ENCODE results near the gene TGM2.

TGM2 gene

DNA sequence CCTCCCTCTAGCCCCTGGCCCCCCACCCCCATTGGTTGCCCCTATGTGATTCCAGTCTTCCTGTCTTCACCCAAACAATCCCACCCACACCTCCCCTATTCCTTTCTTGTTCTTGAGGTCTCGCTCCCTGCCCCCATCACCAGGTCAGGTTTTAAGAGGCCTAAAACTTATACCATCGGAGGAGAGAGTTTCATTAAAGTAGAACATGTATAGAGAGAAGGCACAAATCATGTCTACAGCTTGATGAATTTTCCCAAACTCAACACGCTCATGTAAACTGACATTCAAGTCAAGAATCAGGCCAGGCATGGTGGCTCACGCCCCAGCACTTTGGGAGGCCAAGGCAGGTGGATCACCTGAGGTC is 44.5 kb downstream of the TGM2 start:
- Mint-ChIP-seq H3K4me3 (no peak overlapping the region), H3K27me3 (no peaks in the 10 kb centered on the region), H3K9me3 (ENCODE audit: low read depth) (no peaks in the 10 kb centered on the region), H3K27ac (no peak overlapping the region), H3K36me3 (peaks cover 2% of the 10 kb centered on the region), H3K4me1 (ENCODE audit: low read depth) (no peaks in the 10 kb centered on the region)

GRCh38 chr20:38119446-38119845 is 45.6 kb downstream of the TGM2 start:
- no peaks in the 10 kb centered on the region for H3K27me3 Mint-ChIP-seq
- no peak overlapping the region for H3K4me3 Mint-ChIP-seq
- H3K9me3 Mint-ChIP-seq (ENCODE audit: low read depth) = no peaks in the 10 kb centered on the region
- H3K27ac Mint-ChIP-seq = no peak overlapping the region
- H3K36me3 Mint-ChIP-seq = peaks cover 2% of the 10 kb centered on the region
- no peaks in the 10 kb centered on the region for H3K4me1 Mint-ChIP-seq (ENCODE audit: low read depth)

- Mint-ChIP-seq H3K27ac (no peak overlapping the region), H3K36me3 (peaks cover 2% of the 10 kb centered on the region), H3K9me3 (ENCODE audit: low read depth) (no peaks in the 10 kb centered on the region), H3K27me3 (no peaks in the 10 kb centered on the region), H3K4me1 (ENCODE audit: low read depth) (no peaks in the 10 kb centered on the region), H3K4me3 (no peak overlapping the region)
Observed at GRCh38 chr20:38117635-38118034, 47.4 kb downstream of the TGM2 start.

DNA sequence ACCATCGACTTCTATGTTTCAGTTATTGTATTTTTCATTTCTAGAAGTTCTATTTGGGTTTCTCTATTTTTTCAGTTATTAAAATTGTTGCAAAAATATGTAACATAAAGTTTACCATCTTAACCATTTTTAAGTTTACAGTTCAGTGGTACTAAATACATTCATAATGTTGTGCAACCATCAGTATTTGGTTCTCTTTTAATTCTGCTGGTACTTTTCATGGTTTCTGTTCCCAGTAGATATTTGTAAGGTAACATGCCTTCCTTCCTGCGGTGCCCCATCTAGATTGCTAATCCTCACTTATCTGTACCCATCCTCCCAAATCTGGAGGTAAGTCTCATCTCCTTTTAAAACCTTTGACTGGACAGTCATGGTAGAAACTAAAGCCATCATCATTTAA is 47.9 kb downstream of the TGM2 start:
- Mint-ChIP-seq H3K9me3 (ENCODE audit: low read depth) (no peaks in the 10 kb centered on the region), H3K36me3 (peaks cover 2% of the 10 kb centered on the region), H3K27me3 (no peaks in the 10 kb centered on the region), H3K4me1 (ENCODE audit: low read depth) (no peaks in the 10 kb centered on the region), H3K4me3 (no peak overlapping the region), H3K27ac (no peak overlapping the region)

- peaks cover 2% of the 10 kb centered on the region for H3K36me3 Mint-ChIP-seq
Observed at GRCh38 chr20:38116409-38117165, 48.5 kb downstream of the TGM2 start.

GRCh38 chr20:38115896-38116295 is 49.2 kb downstream of the TGM2 start:
- H3K4me3 Mint-ChIP-seq = no peak overlapping the region
- H3K9me3 Mint-ChIP-seq (ENCODE audit: low read depth) = no peaks in the 10 kb centered on the region
- no peaks in the 10 kb centered on the region for H3K4me1 Mint-ChIP-seq (ENCODE audit: low read depth)
- peaks cover 2% of the 10 kb centered on the region for H3K36me3 Mint-ChIP-seq
- H3K27me3 Mint-ChIP-seq = peaks cover 1% of the 10 kb centered on the region
- no peak overlapping the region for H3K27ac Mint-ChIP-seq

More at GRCh38 chr20:38116409-38117165, 48.5 kb downstream of the TGM2 start:
- Mint-ChIP-seq H3K4me3 (no peak overlapping the region), H3K4me1 (ENCODE audit: low read depth) (no peaks in the 10 kb centered on the region), H3K27ac (no peak overlapping the region), H3K27me3 (peaks cover 1% of the 10 kb centered on the region), H3K9me3 (ENCODE audit: low read depth) (no peaks in the 10 kb centered on the region)

- no peak overlapping the region for H3K27ac Mint-ChIP-seq
- no peaks in the 10 kb centered on the region for H3K4me1 Mint-ChIP-seq (ENCODE audit: low read depth)
- no peak overlapping the region for H3K4me3 Mint-ChIP-seq
- no peaks in the 10 kb centered on the region for H3K9me3 Mint-ChIP-seq (ENCODE audit: low read depth)
- H3K36me3 Mint-ChIP-seq = peaks cover 2% of the 10 kb centered on the region
- H3K27me3 Mint-ChIP-seq = peaks cover 1% of the 10 kb centered on the region
Observed at GRCh38 chr20:38115205-38115604, 49.9 kb downstream of the TGM2 start.

- Mint-ChIP-seq H3K9me3 (ENCODE audit: low read depth) (no peaks in the 10 kb centered on the region), H3K4me3 (no peak overlapping the region)
Observed at GRCh38 chr20:38114353-38114791, 50.7 kb downstream of the TGM2 start.

GRCh38 chr20:38113401-38114325 is 51.4 kb downstream of the TGM2 start:
- Mint-ChIP-seq H3K36me3 (no peaks in the 10 kb centered on the region), H3K27me3 (peaks cover 1% of the 10 kb centered on the region), H3K4me3 (no peak overlapping the region), H3K27ac (no peak overlapping the region), H3K4me1 (ENCODE audit: low read depth) (no peaks in the 10 kb centered on the region), H3K9me3 (ENCODE audit: low read depth) (no peaks in the 10 kb centered on the region)

More at GRCh38 chr20:38114353-38114791, 50.7 kb downstream of the TGM2 start:
- H3K27ac Mint-ChIP-seq = no peak overlapping the region
- no peaks in the 10 kb centered on the region for H3K36me3 Mint-ChIP-seq
- H3K27me3 Mint-ChIP-seq = peaks cover 1% of the 10 kb centered on the region
- no peaks in the 10 kb centered on the region for H3K4me1 Mint-ChIP-seq (ENCODE audit: low read depth)

DNA sequence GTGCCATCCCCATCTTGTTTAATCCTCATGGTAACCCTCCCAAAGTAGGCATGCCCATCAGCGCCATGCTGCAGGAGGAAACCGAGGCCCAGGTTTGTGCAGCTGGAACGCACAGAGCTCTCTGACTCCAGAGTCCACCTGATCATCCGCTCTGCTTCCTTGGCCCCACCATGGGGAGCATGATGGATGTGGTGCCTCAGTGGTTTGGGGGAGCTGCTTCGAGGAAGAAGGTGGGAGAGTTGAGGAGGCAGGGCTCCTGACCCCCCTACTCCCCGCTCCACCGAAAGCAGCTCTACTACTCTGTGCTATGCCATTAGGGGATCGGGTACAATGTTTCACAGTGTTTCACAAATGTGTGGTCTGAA is 52.2 kb downstream of the TGM2 start:
- no peak overlapping the region for H3K27ac Mint-ChIP-seq
- peaks cover 1% of the 10 kb centered on the region for H3K27me3 Mint-ChIP-seq
- H3K9me3 Mint-ChIP-seq (ENCODE audit: low read depth) = no peaks in the 10 kb centered on the region
- no peak overlapping the region for H3K4me3 Mint-ChIP-seq
- no peaks in the 10 kb centered on the region for H3K36me3 Mint-ChIP-seq
- no peaks in the 10 kb centered on the region for H3K4me1 Mint-ChIP-seq (ENCODE audit: low read depth)

- Mint-ChIP-seq H3K4me3 (no peak overlapping the region), H3K27ac (no peak overlapping the region), H3K4me1 (ENCODE audit: low read depth) (no peaks in the 10 kb centered on the region), H3K27me3 (peaks cover 1% of the 10 kb centered on the region), H3K9me3 (ENCODE audit: low read depth) (no peaks in the 10 kb centered on the region), H3K36me3 (no peaks in the 10 kb centered on the region)
Observed at GRCh38 chr20:38112261-38112929, 52.7 kb downstream of the TGM2 start.

DNA sequence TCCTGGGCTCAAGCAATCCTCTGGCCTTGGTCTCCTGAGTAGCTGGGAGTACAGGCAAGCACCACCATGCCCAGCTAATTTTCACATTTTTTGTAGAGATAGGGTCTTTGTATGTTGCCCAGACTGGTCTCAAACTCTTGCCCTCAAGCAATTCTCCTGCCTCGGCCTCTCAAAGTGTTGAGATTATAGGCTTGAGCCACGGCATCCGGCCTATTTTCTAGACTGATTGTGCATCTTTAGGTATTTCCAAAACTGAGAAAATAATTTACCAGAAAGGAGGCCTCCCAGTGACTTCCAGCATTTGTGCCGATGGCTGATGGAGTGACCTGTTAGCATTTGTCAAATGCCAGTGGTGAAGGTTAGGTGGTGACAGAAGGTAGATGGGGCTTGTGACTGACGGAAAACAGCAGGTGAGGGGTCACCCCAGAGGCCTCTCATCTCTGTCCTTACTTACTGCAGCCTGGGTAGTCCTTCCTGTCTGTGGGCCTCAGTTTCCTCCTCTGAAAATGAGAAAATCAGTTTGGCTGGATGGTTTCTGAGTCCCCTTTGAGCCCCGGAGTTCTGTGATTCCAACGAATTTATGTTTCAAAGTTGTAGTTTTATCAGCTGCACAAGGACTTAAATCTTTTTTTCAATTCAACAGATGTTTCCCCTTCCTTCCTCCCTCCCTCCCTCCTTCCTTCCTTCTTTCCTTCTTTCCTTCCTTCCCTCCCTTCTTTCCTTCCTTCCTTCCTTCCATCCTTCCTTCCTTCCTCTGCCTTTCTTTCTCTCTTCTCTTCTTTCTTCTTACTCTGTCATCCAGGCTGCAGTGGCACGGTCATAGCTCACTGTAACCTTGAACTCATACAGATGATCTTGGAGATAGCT is 53.5 kb downstream of the TGM2 start:
- Mint-ChIP-seq H3K36me3 (no peaks in the 10 kb centered on the region), H3K4me1 (ENCODE audit: low read depth) (no peaks in the 10 kb centered on the region), H3K4me3 (no peak overlapping the region), H3K27ac (no peak overlapping the region), H3K27me3 (peaks cover 1% of the 10 kb centered on the region), H3K9me3 (ENCODE audit: low read depth) (no peaks in the 10 kb centered on the region)

- H3K27me3 Mint-ChIP-seq = peaks cover 1% of the 10 kb centered on the region
Observed at GRCh38 chr20:38110525-38111178, 54.4 kb downstream of the TGM2 start.

More at GRCh38 chr20:38110525-38111178, 54.4 kb downstream of the TGM2 start:
- Mint-ChIP-seq H3K4me3 (no peak overlapping the region), H3K4me1 (ENCODE audit: low read depth) (no peaks in the 10 kb centered on the region), H3K9me3 (ENCODE audit: low read depth) (no peaks in the 10 kb centered on the region), H3K27ac (no peak overlapping the region), H3K36me3 (no peaks in the 10 kb centered on the region)

Measured in activated naive CD8-positive, alpha-beta T cell (primary cell).